ENCODE results near the gene NR3C1. TPM values are rescaled to one million over a fixed set of nuclear protein-coding genes. Genes with fewer than 3 reads are reported as not detected.

Gene NR3C1
- total and polyA plus RNA-seq, 8 donors = 6.5 to 42.2 (median 27.1) TPM

GRCh38 chr5:143238620-143239019 is 164.9 kb downstream of the NR3C1 start:
- H3K9me3 ChIP-seq = no peaks in the 10 kb centered on the region
- H3K4me1 ChIP-seq = no peaks in the 10 kb centered on the region
- no peaks in the 10 kb centered on the region for H3K27me3 ChIP-seq
- FAIRE-seq (no peak), DNase-seq (no peak), ATAC-seq (no peak)
- no peak for TF ChIP-seq CTCF (IDR thresholded peaks at IDR 0.05)
- no peaks in the 10 kb centered on the region for H3K36me3 ChIP-seq
- no peak overlapping the region for H3K27ac ChIP-seq
- intact Hi-C loops (cut with DNase I) = no loop called here
- WGBS, 2 donors = 97 to 98% methylated on average over 2 of the region's 2 CpGs
- H3K4me3 ChIP-seq = no peak overlapping the region

- WGBS, 2 donors = 90 to 95% methylated on average over 10 of the region's 10 CpGs
- Histone ChIP-seq H3K4me3 (no peak overlapping the region), H3K9me3 (no peaks in the 10 kb centered on the region), H3K36me3 (no peaks in the 10 kb centered on the region), H3K4me1 (no peaks in the 10 kb centered on the region), H3K27ac (no peak overlapping the region), H3K27me3 (no peaks in the 10 kb centered on the region)
- intact Hi-C loops (cut with DNase I) = no loop called here
- no peak for TF ChIP-seq CTCF (IDR thresholded peaks at IDR 0.05)
- DNase-seq (no peak), ATAC-seq (no peak), FAIRE-seq (no peak)
Observed at GRCh38 chr5:143237664-143238063, 165.8 kb downstream of the NR3C1 start.

- Histone ChIP-seq H3K27me3 (no peaks in the 10 kb centered on the region), H3K4me1 (no peaks in the 10 kb centered on the region), H3K36me3 (no peaks in the 10 kb centered on the region), H3K9me3 (no peaks in the 10 kb centered on the region), H3K4me3 (no peak overlapping the region), H3K27ac (no peak overlapping the region)
- DNase-seq (no peak), FAIRE-seq (no peak), ATAC-seq (no peak)
- no peak for TF ChIP-seq CTCF (IDR thresholded peaks at IDR 0.05)
- intact Hi-C loops (cut with DNase I) = no loop called here
- 66 to 84% methylated on average over 2 of the region's 2 CpGs for WGBS, 2 donors
Observed at GRCh38 chr5:143236682-143237081, 166.8 kb downstream of the NR3C1 start.

- Histone ChIP-seq H3K4me1 (no peaks in the 10 kb centered on the region), H3K9me3 (no peaks in the 10 kb centered on the region), H3K4me3 (no peak overlapping the region), H3K27ac (no peak overlapping the region), H3K36me3 (no peaks in the 10 kb centered on the region), H3K27me3 (no peaks in the 10 kb centered on the region)
- DNase-seq (no peak), FAIRE-seq (no peak), ATAC-seq (peak in 1 of 4 donors; percentile 37)
- WGBS, 2 donors = 85 to 88% methylated on average over 3 of the region's 3 CpGs
- no peak for TF ChIP-seq CTCF (IDR thresholded peaks at IDR 0.05)
- intact Hi-C loops (cut with DNase I) = no loop called here
Observed at GRCh38 chr5:143235423-143235822, 168.1 kb downstream of the NR3C1 start.

GRCh38 chr5:143234162-143234842 is 169.2 kb downstream of the NR3C1 start:
- intact Hi-C loops (cut with DNase I) = no loop called here
- FAIRE-seq = no peak
- H3K27ac ChIP-seq = peak overlapping the region in 2 of 4 donors; percentile 16 to 47
- no peaks in the 10 kb centered on the region for H3K4me1 ChIP-seq
- peak; percentile 16 to 56 (median 40) for ATAC-seq
- no peaks in the 10 kb centered on the region for H3K9me3 ChIP-seq
- no peak for TF ChIP-seq CTCF (IDR thresholded peaks at IDR 0.05)
- peak in 1 of 6 donors; percentile 23 for DNase-seq
- H3K36me3 ChIP-seq = no peaks in the 10 kb centered on the region
- WGBS, 2 donors = 51 to 65% methylated on average over 9 of the region's 9 CpGs
- H3K4me3 ChIP-seq = no peak overlapping the region
- H3K27me3 ChIP-seq = no peaks in the 10 kb centered on the region
